H9 (cell line): ENCODE data around the gene SLC51A. TPM values are rescaled to one million over a fixed set of nuclear protein-coding genes. Genes with fewer than 3 reads are reported as not detected.

Experiments used
- DNase-seq: peaks from one replicate; pipeline ENCODE4 v3.0.0-alpha.2; 2017
- H2AFZ ChIP-seq: one replicate; pipeline ENCODE4 v1.6.1; 2013; ENCODE audit warnings: mild to moderate bottlenecking, low read length, control low read depth, moderate library complexity
- H2AK5ac ChIP-seq: 2 replicates; pipeline ENCODE4 v1.6.1; 2013; ENCODE audit warnings: low read length, control low read depth, mixed read lengths; ENCODE audit not compliant: insufficient read length
- H2BK120ac ChIP-seq: one replicate; pipeline ENCODE4 v1.6.1; 2013; ENCODE audit warnings: low read depth, mild to moderate bottlenecking, low read length, control low read depth, inconsistent platforms; ENCODE audit not compliant: poor library complexity, severe bottlenecking
- H2BK12ac ChIP-seq: 2 replicates; pipeline ENCODE4 v1.6.1; 2013; ENCODE audit warnings: low read length, control low read depth, mixed read lengths, low read depth; ENCODE audit not compliant: insufficient read length
- H2BK15ac ChIP-seq: 2 replicates; pipeline ENCODE4 v1.6.1; 2013; ENCODE audit warnings: low read depth, low read length, control low read depth
- H2BK20ac ChIP-seq: one replicate; pipeline ENCODE4 v1.6.1; 2013; ENCODE audit warnings: low read depth, mild to moderate bottlenecking, low read length, control low read depth, inconsistent platforms; ENCODE audit not compliant: poor library complexity, severe bottlenecking
- H2BK5ac ChIP-seq: 2 replicates; pipeline ENCODE4 v1.6.1; 2013; ENCODE audit warnings: low read length, control low read depth, mixed read lengths; ENCODE audit not compliant: insufficient read length
- H3K14ac ChIP-seq: 2 replicates; pipeline ENCODE4 v1.6.1; 2013; ENCODE audit warnings: low read length, control low read depth; ENCODE audit not compliant: insufficient read depth
- H3K18ac ChIP-seq: 2 replicates; pipeline ENCODE4 v1.6.1; 2013; ENCODE audit warnings: low read depth, mild to moderate bottlenecking, mixed read lengths, low read length, control low read depth; ENCODE audit not compliant: insufficient read length
- H3K23ac ChIP-seq: 2 replicates; pipeline ENCODE4 v1.6.1; 2013; ENCODE audit warnings: low read length, control low read depth, mixed read lengths, low read depth; ENCODE audit not compliant: insufficient read length
- H3K23me2 ChIP-seq: 2 replicates; pipeline ENCODE4 v1.6.1; 2013; ENCODE audit warnings: low read depth, mild to moderate bottlenecking, mixed read lengths, low read length, control low read depth; ENCODE audit not compliant: insufficient read length, poor library complexity, severe bottlenecking
- H3K27ac ChIP-seq: 2 replicates; pipeline ENCODE4 v1.5.1; 2013; ENCODE audit warnings: low read length, control low read depth, mixed read lengths, low read depth; ENCODE audit not compliant: insufficient read length
- H3K27me3 ChIP-seq: 2 replicates; pipeline ENCODE4 v1.6.1; 2013; ENCODE audit warnings: low read length, control low read depth, inconsistent platforms; ENCODE audit not compliant: insufficient read depth
- H3K4ac ChIP-seq: 2 replicates; pipeline ENCODE4 v1.6.1; 2013; ENCODE audit warnings: low read depth, mild to moderate bottlenecking, control low read depth, inconsistent platforms, low read length, moderate library complexity
- H3K4me1 ChIP-seq: 2 replicates; pipeline ENCODE4 v1.6.1; 2013; ENCODE audit warnings: low read length, control low read depth, inconsistent platforms; ENCODE audit not compliant: insufficient read depth
- H3K4me2 ChIP-seq: 2 replicates; pipeline ENCODE4 v1.6.1; 2013; ENCODE audit warnings: low read length, control low read depth, mixed read lengths; ENCODE audit not compliant: insufficient read length, insufficient read depth
- H3K56ac ChIP-seq: 2 replicates; pipeline ENCODE4 v1.6.1; 2013; ENCODE audit warnings: low read depth, mild to moderate bottlenecking, mixed read lengths, low read length, control low read depth; ENCODE audit not compliant: insufficient read length
- H3K79me1 ChIP-seq: 2 replicates; pipeline ENCODE4 v1.6.1; 2013; ENCODE audit warnings: low read depth, mild to moderate bottlenecking, moderate library complexity, low read length, control low read depth, inconsistent platforms; ENCODE audit not compliant: insufficient read depth, poor library complexity, severe bottlenecking
- H3K79me2 ChIP-seq: 2 replicates; pipeline ENCODE4 v1.6.1; 2013; ENCODE audit warnings: low read length, control low read depth, inconsistent platforms; ENCODE audit not compliant: insufficient read depth
- H3K9ac ChIP-seq: 2 replicates; pipeline ENCODE4 v1.6.1; 2013; ENCODE audit warnings: low read length, control low read depth, mixed read lengths; ENCODE audit not compliant: insufficient read length; ENCODE audit errors: extremely low read depth
- H3K9me3 ChIP-seq: one replicate; pipeline ENCODE4 v1.6.1; 2013; ENCODE audit warnings: low read depth, low read length, inconsistent platforms; ENCODE audit not compliant: control insufficient read depth
- H3T11ph ChIP-seq: one replicate; pipeline ENCODE4 v1.6.1; 2013; ENCODE audit warnings: mild to moderate bottlenecking, low read length, control low read depth, inconsistent platforms
- H4K20me1 ChIP-seq: one replicate; pipeline ENCODE4 v1.6.1; 2013; ENCODE audit not compliant: control insufficient read depth, insufficient read length, insufficient read depth
- H4K5ac ChIP-seq: 2 replicates; pipeline ENCODE4 v1.6.1; 2013; ENCODE audit warnings: low read depth, mild to moderate bottlenecking, mixed read lengths, low read length, control low read depth; ENCODE audit not compliant: insufficient read length
- H4K8ac ChIP-seq: replicated peaks from 2 replicates; pipeline ENCODE4 v1.6.1; 2013; ENCODE audit warnings: low read length, control low read depth, mixed read lengths, low read depth; ENCODE audit not compliant: insufficient read length
- H4K91ac ChIP-seq: 2 replicates; pipeline ENCODE4 v1.6.1; 2013; ENCODE audit warnings: low read depth, mild to moderate bottlenecking, moderate library complexity, mixed read lengths, low read length, control low read depth; ENCODE audit not compliant: insufficient read length
- H3K27ac Mint-ChIP-seq, 3 experiments: 2 replicates in 2 of 3; 3 replicates in 1 of 3; pipeline ENCODE4 v1.8.0; 2020 to 2021; ENCODE audit warnings: mixed read lengths in 3 of 3, mild to moderate bottlenecking in 1 of 3, moderate library complexity in 1 of 3
- H3K27me3 Mint-ChIP-seq: 2 replicates; pipeline ENCODE4 v1.8.0; 2021; ENCODE audit warnings: low read depth, mild to moderate bottlenecking, moderate library complexity, mixed read lengths
- H3K36me3 Mint-ChIP-seq, 3 experiments: 2 replicates in 2 of 3; 3 replicates in 1 of 3; pipeline ENCODE4 v1.8.0; 2020 to 2021; ENCODE audit warnings: low read depth in 3 of 3, mixed read lengths in 3 of 3; ENCODE audit not compliant: insufficient read depth in 1 of 3
- H3K4me1 Mint-ChIP-seq, 2 experiments: 2 replicates each; pipeline ENCODE4 v1.8.0; 2020; ENCODE audit warnings: mixed read lengths in 2 of 2
- H3K4me3 Mint-ChIP-seq, 2 experiments: 2 replicates in 1 of 2; 3 replicates in 1 of 2; pipeline ENCODE4 v1.8.0; 2020 to 2021; ENCODE audit warnings: mild to moderate bottlenecking in 2 of 2, mixed read lengths in 2 of 2, moderate library complexity in 1 of 2
- H3K9me3 Mint-ChIP-seq, 2 experiments: 2 replicates in 1 of 2; 3 replicates in 1 of 2; pipeline ENCODE4 v1.8.0; 2020; ENCODE audit warnings: mild to moderate bottlenecking in 2 of 2, mixed read lengths in 2 of 2, moderate library complexity in 1 of 2
- WGBS: extraction: QIAGEN DNeasy Blood & Tissue Kit; methylation state at CpG from one replicate; pipeline ENCODE4 v1.1.7; 2013; ENCODE audit warnings: missing lambda C conversion rate, low lambda C conversion rate, mixed read lengths; ENCODE audit not compliant: insufficient read length; ENCODE audit errors: extremely low coverage; 5-methylcytosine and 5-hydroxymethylcytosine counted together
- total RNA-seq: library from RNA; stranded (reverse); gene quantifications from 2 replicates; pipeline ENCODE4 v1.2.1, GENCODE V29; 2021
- TF ChIP-seq, protein P1 (sequence below): fragments of 200-600 bp; sonication (generic); conservative IDR thresholded peaks from 3 replicates; pipeline ENCODE4 v1.8.0; 2021; ENCODE audit warnings: antibody characterized with exemption, mild to moderate bottlenecking

Gene SLC51A
- total RNA-seq, 1 experiment from 2014 or later, result 5.6 TPM

DNA sequence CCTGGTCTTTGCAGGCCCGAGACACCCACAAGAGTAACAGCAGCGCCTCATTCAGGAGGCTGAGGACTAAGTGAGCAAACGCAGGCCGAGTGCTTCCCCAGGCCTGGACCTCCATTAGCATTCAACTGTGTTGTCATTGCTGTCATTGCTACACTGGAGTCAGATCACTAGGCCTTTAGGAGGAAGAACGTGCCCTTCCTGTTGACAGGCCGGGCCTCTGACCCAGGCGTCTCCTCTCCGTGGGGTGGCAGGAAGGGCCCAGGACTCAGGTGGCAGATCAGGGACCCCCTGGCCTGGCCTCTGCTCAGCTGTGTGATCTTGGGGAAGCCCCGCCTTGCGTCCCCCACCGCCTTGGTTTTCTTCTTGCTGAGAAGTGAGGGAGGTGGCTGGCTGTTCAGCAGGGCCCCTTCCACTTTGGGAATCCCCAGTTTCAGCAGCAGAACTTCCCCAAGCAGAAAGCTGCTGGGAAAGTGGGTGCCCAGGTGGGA is 24.3 kb upstream of the SLC51A start:
- Histone ChIP-seq H3K14ac (no peak overlapping the region), H2BK15ac (no peak overlapping the region), H3K27ac (no peak overlapping the region), H3T11ph (no peak overlapping the region), H3K18ac (no peak overlapping the region), H3K23me2 (no peaks in the 10 kb centered on the region), H4K20me1 (no peaks in the 10 kb centered on the region), H3K9me3 (no peaks in the 10 kb centered on the region), H3K23ac (no peak overlapping the region), H3K79me2 (no peaks in the 10 kb centered on the region), H4K5ac (no peak overlapping the region), H2AK5ac (no peak overlapping the region), H3K79me1 (no peaks in the 10 kb centered on the region), H3K4me2 (no peak overlapping the region), H2AFZ (no peak overlapping the region), H4K8ac (no peak overlapping the region), H2BK12ac (no peak overlapping the region), H4K91ac (no peak overlapping the region), H3K4ac (no peak overlapping the region), H2BK5ac (no peak overlapping the region), H2BK120ac (no peak overlapping the region), H2BK20ac (no peak overlapping the region), H3K27me3 (no peaks in the 10 kb centered on the region), H3K56ac (no peak overlapping the region), H3K9ac (no peak overlapping the region), H3K4me1 (no peaks in the 10 kb centered on the region)
- H3K27ac Mint-ChIP-seq, result 0 out of 7 replicates have a peak overlapping the region, but pooled peaks of 1 of the 3 experiments have one; percentile 87
- peaks cover 7 to 16% of the 10 kb centered on the region in 2 experiments for H3K4me1 Mint-ChIP-seq
- no peaks in the 10 kb centered on the region for H3K27me3 Mint-ChIP-seq
- no CpG with 5 or more reads among the region's 11 CpGs for WGBS
- H3K4me3 Mint-ChIP-seq, result no peak overlapping the region
- no peaks in the 10 kb centered on the region for H3K36me3 Mint-ChIP-seq
- H3K9me3 Mint-ChIP-seq, result no peaks in the 10 kb centered on the region
- TF ChIP-seq, protein P1, sequence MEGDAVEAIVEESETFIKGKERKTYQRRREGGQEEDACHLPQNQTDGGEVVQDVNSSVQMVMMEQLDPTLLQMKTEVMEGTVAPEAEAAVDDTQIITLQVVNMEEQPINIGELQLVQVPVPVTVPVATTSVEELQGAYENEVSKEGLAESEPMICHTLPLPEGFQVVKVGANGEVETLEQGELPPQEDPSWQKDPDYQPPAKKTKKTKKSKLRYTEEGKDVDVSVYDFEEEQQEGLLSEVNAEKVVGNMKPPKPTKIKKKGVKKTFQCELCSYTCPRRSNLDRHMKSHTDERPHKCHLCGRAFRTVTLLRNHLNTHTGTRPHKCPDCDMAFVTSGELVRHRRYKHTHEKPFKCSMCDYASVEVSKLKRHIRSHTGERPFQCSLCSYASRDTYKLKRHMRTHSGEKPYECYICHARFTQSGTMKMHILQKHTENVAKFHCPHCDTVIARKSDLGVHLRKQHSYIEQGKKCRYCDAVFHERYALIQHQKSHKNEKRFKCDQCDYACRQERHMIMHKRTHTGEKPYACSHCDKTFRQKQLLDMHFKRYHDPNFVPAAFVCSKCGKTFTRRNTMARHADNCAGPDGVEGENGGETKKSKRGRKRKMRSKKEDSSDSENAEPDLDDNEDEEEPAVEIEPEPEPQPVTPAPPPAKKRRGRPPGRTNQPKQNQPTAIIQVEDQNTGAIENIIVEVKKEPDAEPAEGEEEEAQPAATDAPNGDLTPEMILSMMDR, result peak; percentile 61
- peak; percentile 68 for DNase-seq
